ENCODE measurements around the gene LRP1B. TPM values are rescaled to one million over a fixed set of nuclear protein-coding genes. Genes with fewer than 3 reads are reported as not detected.

Gene LRP1B
- total and polyA plus RNA-seq, 2 of the 8 experiments (the other 6 are each of a cell fraction or from before 2014, with no cell fraction given) = 0.03 TPM; not detected in 1

DNA sequence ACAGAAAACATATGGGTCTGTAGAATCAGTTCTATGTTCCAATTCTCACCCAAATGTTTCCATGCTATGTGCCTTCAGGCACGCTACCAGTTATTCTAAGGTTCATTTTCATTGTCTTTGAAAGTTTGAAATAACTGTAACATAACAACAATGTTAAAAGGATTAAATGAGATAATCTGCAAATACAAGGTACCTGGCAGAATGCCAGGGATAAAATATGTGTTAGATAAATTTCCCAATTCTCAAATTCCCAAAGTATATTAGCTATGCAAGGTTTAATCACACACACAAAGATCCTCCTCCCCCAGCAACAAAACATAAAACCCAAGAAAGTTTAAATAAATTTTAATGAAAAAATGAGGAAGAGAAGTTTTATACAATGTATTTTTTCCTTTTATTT is 261.2 kb downstream of the LRP1B start:
- no peaks in the 10 kb centered on the region for H3K79me1 ChIP-seq (ENCODE audit: low read depth, low read length)
- H3K36me3 ChIP-seq (ENCODE audit: control insufficient read depth in 2 of 4, insufficient read depth in 4 of 4, low read length in 3 of 4) = no peaks in the 10 kb centered on the region
- no peaks in the 10 kb centered on the region for H3K9me3 ChIP-seq (ENCODE audit: insufficient read depth in 2 of 2, low read depth in 1 of 2, low read length in 1 of 2)
- no peak overlapping the region for H4K91ac ChIP-seq (replicated peaks; ENCODE audit: insufficient read length, low read length)
- no peak overlapping the region for H3K4me2 ChIP-seq (ENCODE audit: insufficient read depth in 1 of 2, low read depth in 2 of 2, low read length in 2 of 2)
- TF ChIP-seq SAP30 (IDR thresholded peaks at IDR 0.05; ENCODE audit: insufficient read depth, insufficient replicate concordance, low read length) = no peak
- no peak for TF ChIP-seq SIX5 (IDR thresholded peaks at IDR 0.05; ENCODE audit: low read depth, low read length)
- TF ChIP-seq EGR1 (IDR thresholded peaks at IDR 0.05; ENCODE audit: borderline replicate concordance, low read depth, low read length) = no peak
- no peak for TF ChIP-seq RFX5 (IDR thresholded peaks at IDR 0.05; ENCODE audit: borderline replicate concordance, low read depth, low read length)
- no peak for TF ChIP-seq KDM1A (IDR thresholded peaks at IDR 0.05; ENCODE audit: borderline replicate concordance, low read length)
- TF ChIP-seq, protein P1, sequence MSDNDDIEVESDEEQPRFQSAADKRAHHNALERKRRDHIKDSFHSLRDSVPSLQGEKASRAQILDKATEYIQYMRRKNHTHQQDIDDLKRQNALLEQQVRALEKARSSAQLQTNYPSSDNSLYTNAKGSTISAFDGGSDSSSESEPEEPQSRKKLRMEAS (IDR thresholded peaks at IDR 0.05) = no peak
- TF ChIP-seq, protein P2, sequence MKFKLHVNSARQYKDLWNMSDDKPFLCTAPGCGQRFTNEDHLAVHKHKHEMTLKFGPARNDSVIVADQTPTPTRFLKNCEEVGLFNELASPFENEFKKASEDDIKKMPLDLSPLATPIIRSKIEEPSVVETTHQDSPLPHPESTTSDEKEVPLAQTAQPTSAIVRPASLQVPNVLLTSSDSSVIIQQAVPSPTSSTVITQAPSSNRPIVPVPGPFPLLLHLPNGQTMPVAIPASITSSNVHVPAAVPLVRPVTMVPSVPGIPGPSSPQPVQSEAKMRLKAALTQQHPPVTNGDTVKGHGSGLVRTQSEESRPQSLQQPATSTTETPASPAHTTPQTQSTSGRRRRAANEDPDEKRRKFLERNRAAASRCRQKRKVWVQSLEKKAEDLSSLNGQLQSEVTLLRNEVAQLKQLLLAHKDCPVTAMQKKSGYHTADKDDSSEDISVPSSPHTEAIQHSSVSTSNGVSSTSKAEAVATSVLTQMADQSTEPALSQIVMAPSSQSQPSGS (IDR thresholded peaks at IDR 0.05; ENCODE audit: low read length) = no peak
- TF ChIP-seq KDM5A (IDR thresholded peaks at IDR 0.05; ENCODE audit: low read length) = no peak
- TF ChIP-seq, protein P3, sequence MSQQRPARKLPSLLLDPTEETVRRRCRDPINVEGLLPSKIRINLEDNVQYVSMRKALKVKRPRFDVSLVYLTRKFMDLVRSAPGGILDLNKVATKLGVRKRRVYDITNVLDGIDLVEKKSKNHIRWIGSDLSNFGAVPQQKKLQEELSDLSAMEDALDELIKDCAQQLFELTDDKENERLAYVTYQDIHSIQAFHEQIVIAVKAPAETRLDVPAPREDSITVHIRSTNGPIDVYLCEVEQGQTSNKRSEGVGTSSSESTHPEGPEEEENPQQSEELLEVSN (IDR thresholded peaks at IDR 0.05) = no peak
- DNase-seq (ENCODE audit: low read depth in 1 of 2, low spot score in 2 of 2) (no peak), FAIRE-seq (no peak)
- no peak overlapping the region for H2AFZ ChIP-seq (ENCODE audit: low read length)
- CTCF ChIA-PET (ENCODE audit: partially characterized antibody) = no interaction called here
- no peak overlapping the region for H2BK120ac ChIP-seq (replicated peaks; ENCODE audit: low read depth, low read length)
- no peak overlapping the region for H2BK15ac ChIP-seq (ENCODE audit: low read length)
- H3K23me2 ChIP-seq (ENCODE audit: low read depth, low read length) = no peaks in the 10 kb centered on the region
- POLR2A ChIA-PET (ENCODE audit: partially characterized antibody) = no interaction called here
- no peak overlapping the region for H3K23ac ChIP-seq (ENCODE audit: insufficient read length)
- no peak overlapping the region for H4K8ac ChIP-seq (ENCODE audit: extremely low read depth, insufficient read depth, low read length)
- H3K4me3 ChIP-seq (ENCODE audit: extremely low read depth in 1 of 4, insufficient read depth in 2 of 4, low read depth in 3 of 4, low read length in 4 of 4) = no peak overlapping the region
- H2BK5ac ChIP-seq (ENCODE audit: low read depth, low read length) = no peak overlapping the region
- no peaks in the 10 kb centered on the region for H4K20me1 ChIP-seq (replicated peaks in 1 of 2; ENCODE audit: control insufficient read depth in 1 of 2, insufficient read depth in 2 of 2, low read length in 2 of 2)
- H3K4ac ChIP-seq (replicated peaks; ENCODE audit: insufficient read length, low read depth, low read length) = no peak overlapping the region
- H3K4me1 ChIP-seq (replicated peaks in 1 of 4; ENCODE audit: control insufficient read depth in 3 of 4, insufficient read depth in 4 of 4, low read length in 3 of 4) = peaks cover 0 to 14% (median 0%) of the 10 kb centered on the region in 4 experiments; a peak in 1 of 7 replicates
- 95% methylated on average over 1 of the region's 1 CpG; no CpG with 5 or more reads in 1 of the 2 experiments for WGBS, 2 experiments (ENCODE audit: extremely low coverage in 1 of 2, insufficient coverage in 1 of 2, insufficient read length in 1 of 2, insufficient replicate concordance in 2 of 2, low coverage in 1 of 2, low lambda C conversion rate in 2 of 2, missing lambda C conversion rate in 1 of 2)
- no peak overlapping the region for H2BK20ac ChIP-seq (ENCODE audit: low read length)
- H3K56ac ChIP-seq (replicated peaks; ENCODE audit: insufficient read length, low read depth, low read length) = no peak overlapping the region
- no peak overlapping the region for H2BK12ac ChIP-seq (ENCODE audit: low read depth, low read length)
- no peak overlapping the region for H3K18ac ChIP-seq (ENCODE audit: extremely low read depth, low read length)
- H4K5ac ChIP-seq (ENCODE audit: insufficient read length, low read depth, low read length) = no peak overlapping the region
- no peak overlapping the region for H2AK5ac ChIP-seq (ENCODE audit: low read depth, low read length)
- H3K9ac ChIP-seq (replicated peaks in 1 of 4; ENCODE audit: extremely low read depth in 1 of 4, low read depth in 3 of 4, low read length in 3 of 4) = no peak overlapping the region
- no peak overlapping the region for H3K14ac ChIP-seq (ENCODE audit: insufficient read length)
- no peaks in the 10 kb centered on the region; a peak in 1 of 7 replicates for H3K27me3 ChIP-seq (replicated peaks in 1 of 4; ENCODE audit: control insufficient read depth in 3 of 4, extremely low read depth in 1 of 4, insufficient read depth in 3 of 4, low read length in 3 of 4)
- H3K79me2 ChIP-seq (ENCODE audit: control insufficient read depth in 1 of 2, insufficient read depth in 2 of 2, low read length in 2 of 2) = no peaks in the 10 kb centered on the region
- no peak overlapping the region for H3K27ac ChIP-seq (ENCODE audit: low read depth, low read length)

Data from H1 (cell line).